ENCODE results near the gene ADAMTSL5. TPM values are rescaled to one million over a fixed set of nuclear protein-coding genes. Genes with fewer than 3 reads are reported as not detected.

Gene ADAMTSL5
- total and polyA plus RNA-seq, 2 of the 13 experiments (the other 11 are each of a cell fraction or from before 2014, with no cell fraction given) = 0.60 to 2.7 TPM

DNA sequence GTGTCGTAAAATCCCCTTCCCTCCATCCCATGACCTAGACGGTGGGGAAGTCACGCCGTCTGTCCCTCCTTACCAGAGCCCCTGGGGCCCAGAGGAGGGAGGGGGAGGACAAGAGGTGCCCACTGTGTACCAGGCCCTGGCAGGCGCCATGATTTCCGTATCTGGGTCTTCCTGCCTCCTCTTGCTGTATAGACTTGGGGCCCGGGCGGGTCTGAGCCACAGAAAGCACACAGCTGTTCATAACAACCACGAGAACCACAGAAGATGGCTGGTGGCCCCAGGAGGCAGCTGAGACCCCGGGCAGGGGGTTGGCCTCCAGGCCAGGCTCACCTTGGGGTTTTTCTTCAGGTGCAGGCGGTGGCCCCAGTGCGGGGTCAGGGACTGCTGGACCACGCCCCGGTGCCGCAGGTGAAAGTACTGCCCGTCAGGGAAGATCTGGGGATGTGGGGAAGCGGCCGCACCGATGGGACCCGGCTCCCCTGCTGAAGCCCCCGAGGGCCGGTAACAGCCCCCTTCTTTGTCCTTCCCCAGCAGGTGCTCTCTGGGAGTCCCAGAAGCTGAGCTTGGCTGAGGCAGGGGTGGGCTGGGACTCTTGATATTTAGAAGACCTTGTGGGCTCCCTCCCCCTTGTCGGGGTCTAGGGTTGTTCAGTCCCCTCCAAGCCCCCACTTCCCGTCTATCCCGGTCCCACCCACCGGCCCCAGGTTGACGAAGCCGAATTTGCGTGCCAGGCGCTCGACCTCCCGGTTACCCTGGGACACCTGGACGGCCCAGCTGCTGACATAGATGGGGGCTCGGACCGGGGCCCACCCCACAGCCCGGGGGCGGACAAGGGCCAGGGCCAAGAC, 23.1 kb downstream of the ADAMTSL5 start (continued):
- TF ChIP-seq, protein P1, sequence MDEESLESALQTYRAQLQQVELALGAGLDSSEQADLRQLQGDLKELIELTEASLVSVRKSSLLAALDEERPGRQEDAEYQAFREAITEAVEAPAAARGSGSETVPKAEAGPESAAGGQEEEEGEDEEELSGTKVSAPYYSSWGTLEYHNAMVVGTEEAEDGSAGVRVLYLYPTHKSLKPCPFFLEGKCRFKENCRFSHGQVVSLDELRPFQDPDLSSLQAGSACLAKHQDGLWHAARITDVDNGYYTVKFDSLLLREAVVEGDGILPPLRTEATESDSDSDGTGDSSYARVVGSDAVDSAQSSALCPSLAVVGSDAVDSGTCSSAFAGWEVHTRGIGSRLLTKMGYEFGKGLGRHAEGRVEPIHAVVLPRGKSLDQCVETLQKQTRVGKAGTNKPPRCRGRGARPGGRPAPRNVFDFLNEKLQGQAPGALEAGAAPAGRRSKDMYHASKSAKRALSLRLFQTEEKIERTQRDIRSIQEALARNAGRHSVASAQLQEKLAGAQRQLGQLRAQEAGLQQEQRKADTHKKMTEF (CRISPR knock-in tag; IDR thresholded peaks at IDR 0.05) = no peak
- TF ChIP-seq MXD1 (CRISPR knock-in tag; IDR thresholded peaks at IDR 0.05) (peak; percentile 67), EEA1 (CRISPR knock-in tag; IDR thresholded peaks at IDR 0.05; ENCODE audit: borderline replicate concordance) (0 out of 2 replicates have a peak, but pooled peaks have one; percentile 77), ZIK1 (CRISPR knock-in tag; IDR thresholded peaks at IDR 0.05; ENCODE audit: borderline replicate concordance, low read depth) (no peak), EED (CRISPR knock-in tag; IDR thresholded peaks at IDR 0.05) (0 out of 2 replicates have a peak, but pooled peaks have one; percentile 11), ZBTB7B (CRISPR knock-in tag; IDR thresholded peaks at IDR 0.05) (peak; percentile 86), ZNF136 (CRISPR knock-in tag; IDR thresholded peaks at IDR 0.05; ENCODE audit: low read depth) (no peak), PBX2 (CRISPR knock-in tag; IDR thresholded peaks at IDR 0.05) (no peak), AKNA (CRISPR knock-in tag; IDR thresholded peaks at IDR 0.05; ENCODE audit: borderline replicate concordance) (no peak), MYC (CRISPR knock-in tag; IDR thresholded peaks at IDR 0.05; ENCODE audit: borderline replicate concordance) (no peak)
- TF ChIP-seq, protein P2, sequence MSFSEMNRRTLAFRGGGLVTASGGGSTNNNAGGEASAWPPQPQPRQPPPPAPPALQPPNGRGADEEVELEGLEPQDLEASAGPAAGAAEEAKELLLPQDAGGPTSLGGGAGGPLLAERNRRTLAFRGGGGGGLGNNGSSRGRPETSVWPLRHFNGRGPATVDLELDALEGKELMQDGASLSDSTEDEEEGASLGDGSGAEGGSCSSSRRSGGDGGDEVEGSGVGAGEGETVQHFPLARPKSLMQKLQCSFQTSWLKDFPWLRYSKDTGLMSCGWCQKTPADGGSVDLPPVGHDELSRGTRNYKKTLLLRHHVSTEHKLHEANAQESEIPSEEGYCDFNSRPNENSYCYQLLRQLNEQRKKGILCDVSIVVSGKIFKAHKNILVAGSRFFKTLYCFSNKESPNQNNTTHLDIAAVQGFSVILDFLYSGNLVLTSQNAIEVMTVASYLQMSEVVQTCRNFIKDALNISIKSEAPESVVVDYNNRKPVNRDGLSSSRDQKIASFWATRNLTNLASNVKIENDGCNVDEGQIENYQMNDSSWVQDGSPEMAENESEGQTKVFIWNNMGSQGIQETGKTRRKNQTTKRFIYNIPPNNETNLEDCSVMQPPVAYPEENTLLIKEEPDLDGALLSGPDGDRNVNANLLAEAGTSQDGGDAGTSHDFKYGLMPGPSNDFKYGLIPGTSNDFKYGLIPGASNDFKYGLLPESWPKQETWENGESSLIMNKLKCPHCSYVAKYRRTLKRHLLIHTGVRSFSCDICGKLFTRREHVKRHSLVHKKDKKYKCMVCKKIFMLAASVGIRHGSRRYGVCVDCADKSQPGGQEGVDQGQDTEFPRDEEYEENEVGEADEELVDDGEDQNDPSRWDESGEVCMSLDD (CRISPR knock-in tag; IDR thresholded peaks at IDR 0.05; ENCODE audit: borderline replicate concordance) = no peak
- TF ChIP-seq, protein P3, sequence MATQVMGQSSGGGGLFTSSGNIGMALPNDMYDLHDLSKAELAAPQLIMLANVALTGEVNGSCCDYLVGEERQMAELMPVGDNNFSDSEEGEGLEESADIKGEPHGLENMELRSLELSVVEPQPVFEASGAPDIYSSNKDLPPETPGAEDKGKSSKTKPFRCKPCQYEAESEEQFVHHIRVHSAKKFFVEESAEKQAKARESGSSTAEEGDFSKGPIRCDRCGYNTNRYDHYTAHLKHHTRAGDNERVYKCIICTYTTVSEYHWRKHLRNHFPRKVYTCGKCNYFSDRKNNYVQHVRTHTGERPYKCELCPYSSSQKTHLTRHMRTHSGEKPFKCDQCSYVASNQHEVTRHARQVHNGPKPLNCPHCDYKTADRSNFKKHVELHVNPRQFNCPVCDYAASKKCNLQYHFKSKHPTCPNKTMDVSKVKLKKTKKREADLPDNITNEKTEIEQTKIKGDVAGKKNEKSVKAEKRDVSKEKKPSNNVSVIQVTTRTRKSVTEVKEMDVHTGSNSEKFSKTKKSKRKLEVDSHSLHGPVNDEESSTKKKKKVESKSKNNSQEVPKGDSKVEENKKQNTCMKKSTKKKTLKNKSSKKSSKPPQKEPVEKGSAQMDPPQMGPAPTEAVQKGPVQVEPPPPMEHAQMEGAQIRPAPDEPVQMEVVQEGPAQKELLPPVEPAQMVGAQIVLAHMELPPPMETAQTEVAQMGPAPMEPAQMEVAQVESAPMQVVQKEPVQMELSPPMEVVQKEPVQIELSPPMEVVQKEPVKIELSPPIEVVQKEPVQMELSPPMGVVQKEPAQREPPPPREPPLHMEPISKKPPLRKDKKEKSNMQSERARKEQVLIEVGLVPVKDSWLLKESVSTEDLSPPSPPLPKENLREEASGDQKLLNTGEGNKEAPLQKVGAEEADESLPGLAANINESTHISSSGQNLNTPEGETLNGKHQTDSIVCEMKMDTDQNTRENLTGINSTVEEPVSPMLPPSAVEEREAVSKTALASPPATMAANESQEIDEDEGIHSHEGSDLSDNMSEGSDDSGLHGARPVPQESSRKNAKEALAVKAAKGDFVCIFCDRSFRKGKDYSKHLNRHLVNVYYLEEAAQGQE (IDR thresholded peaks at IDR 0.05; ENCODE audit: borderline replicate concordance in 1 of 2, low read depth in 1 of 2, low read length in 2 of 2) = no peak

All from HepG2 (cell line).